HG03280 (cell line): ENCODE data around the gene BASP1.
"Not testable (repeated sequence)": the region's sequence is repeated elsewhere in the genome, so short reads cannot be mapped to it uniquely, and the experiment has no call there.

Source experiments
- ATAC-seq: cut with Tn5 transposase; IDR thresholded peaks from one replicate; pipeline ENCODE4 v1.9.1; 2021; ENCODE audit warnings: mild to moderate bottlenecking, moderate library complexity; ENCODE audit not compliant: unreplicated experiment

The BASP1 gene

GRCh38 chr5:17311811-17312210 lies 94.4 kb downstream of the BASP1 start:
- not testable (repeated sequence) for ATAC-seq

GRCh38 chr5:17312358-17312757 lies 94.9 kb downstream of the BASP1 start:
- ATAC-seq: no peak

GRCh38 chr5:17314907-17315471 lies 97.6 kb downstream of the BASP1 start:
- ATAC-seq: peak; percentile 20

- ATAC-seq: no peak
These were observed 98.3 kb downstream of the BASP1 start for GRCh38 chr5:17315710-17316221.

- ATAC-seq: peak; percentile 66
These were observed 99.6 kb downstream of the BASP1 start for GRCh38 chr5:17316970-17317459.

- ATAC-seq: peak; percentile 28
These were observed 100.0 kb downstream of the BASP1 start for GRCh38 chr5:17317473-17317872.

- not testable (repeated sequence) for ATAC-seq
These were observed 101.7 kb downstream of the BASP1 start for GRCh38 chr5:17319095-17319494.

GRCh38 chr5:17325770-17326599 lies 108.6 kb downstream of the BASP1 start:
- ATAC-seq: no peak
